IPS DF 19.7 (cell line): Measurements from ENCODE around the gene TOMT.
A peak's percentile ranks its signal among the peaks of the same experiment; 100 is the strongest.

Source experiments
- DNase-seq: peaks from one replicate; pipeline ENCODE4 v3.0.0-alpha.2; 2013; ENCODE audit warnings: low read depth, low spot score

TOMT gene

DNA sequence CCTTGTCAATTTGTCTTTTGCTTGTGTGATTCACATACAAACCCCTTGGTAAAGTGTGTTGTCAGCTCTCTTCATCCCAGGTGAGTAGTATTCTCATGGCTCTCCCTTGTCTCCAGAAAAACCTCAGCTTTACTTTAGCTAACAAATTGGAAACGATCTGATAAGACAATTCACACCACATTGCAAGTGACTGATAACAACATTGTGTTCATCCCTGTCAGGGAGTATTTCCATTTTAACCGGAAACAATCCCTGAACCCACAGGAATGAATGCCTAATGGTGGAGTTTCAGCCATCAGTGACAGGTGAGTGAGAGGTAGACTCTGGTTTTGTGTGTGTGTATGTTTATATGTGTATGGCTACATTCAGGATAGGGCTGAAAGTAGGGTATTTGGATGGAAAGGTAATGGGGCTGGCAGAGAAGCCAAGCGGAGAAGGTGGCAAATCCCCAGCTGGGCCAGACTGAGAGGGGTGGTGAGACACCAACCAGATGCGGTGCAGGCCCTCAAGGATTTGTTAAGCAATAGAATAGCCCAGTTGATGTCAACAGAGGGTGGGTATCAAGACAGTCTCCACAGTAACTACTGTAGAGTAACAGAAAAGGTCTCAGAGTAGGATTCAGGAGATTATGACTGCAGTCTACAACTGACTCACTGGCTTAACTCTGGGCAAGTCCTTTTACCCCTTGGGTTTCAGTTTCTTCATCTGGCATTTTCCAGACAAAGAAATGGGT, 17.5 kb upstream of the TOMT start:
- no peak for DNase-seq

DNA sequence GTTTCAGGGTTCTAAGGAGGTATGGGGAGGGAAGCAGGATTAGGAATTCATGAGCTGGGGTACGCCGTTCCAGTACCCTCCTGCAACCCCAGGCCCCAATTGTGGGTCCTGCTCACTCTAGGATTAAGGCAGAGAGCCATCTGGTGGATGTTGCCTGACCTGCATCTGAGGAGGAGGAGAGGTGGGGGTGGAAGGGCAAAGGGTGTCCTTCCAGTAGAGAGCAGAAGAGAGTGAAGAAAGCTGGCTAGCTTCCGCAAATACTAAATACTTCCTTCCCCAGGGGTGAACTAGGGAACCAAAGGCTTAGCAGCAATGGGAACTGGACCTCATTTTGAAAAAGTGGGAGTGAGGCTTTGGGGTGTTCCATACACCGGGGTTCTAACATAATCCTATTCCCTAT, 14.4 kb upstream of the TOMT start:
- DNase-seq = no peak

DNA sequence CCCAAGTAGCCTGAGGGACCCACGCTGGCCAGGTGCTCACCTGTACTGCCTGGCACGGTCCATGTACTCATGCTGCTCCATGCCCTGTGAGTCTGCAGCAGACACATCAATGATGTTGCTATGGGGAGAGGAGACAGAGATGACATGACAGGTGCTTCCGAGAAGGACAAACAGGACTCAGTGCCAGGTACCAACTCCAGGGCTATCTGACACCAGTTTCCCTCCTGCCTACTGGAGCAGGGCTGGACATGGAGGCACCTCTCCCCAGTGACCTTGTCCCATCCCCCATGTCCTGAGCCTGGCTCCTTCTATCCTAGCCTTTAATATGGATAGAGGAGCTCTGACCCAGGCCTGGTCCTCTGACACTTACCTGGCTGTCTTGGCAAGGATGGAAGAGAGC, 7.0 kb upstream of the TOMT start:
- DNase-seq = no peak

DNA sequence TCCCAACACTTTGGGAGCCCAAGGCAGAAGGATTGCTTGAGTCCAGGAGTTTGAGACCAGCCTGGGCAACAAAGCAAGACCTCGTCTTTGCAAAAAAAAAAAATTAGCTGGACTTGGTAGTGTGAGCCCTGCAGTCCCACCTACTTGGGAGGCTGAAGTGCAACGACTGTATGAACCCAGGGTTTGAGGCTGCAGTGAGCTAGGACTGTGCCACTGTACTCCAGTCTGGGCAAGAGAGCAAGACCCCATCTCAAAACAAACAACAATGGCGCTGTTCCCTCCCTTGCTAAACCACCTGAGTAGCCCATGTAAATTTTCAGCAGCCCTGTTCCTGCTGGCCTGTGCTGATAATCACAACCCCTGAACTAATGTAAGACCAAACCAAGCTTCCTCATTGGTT, 5.7 kb upstream of the TOMT start:
- DNase-seq = no peak

DNA sequence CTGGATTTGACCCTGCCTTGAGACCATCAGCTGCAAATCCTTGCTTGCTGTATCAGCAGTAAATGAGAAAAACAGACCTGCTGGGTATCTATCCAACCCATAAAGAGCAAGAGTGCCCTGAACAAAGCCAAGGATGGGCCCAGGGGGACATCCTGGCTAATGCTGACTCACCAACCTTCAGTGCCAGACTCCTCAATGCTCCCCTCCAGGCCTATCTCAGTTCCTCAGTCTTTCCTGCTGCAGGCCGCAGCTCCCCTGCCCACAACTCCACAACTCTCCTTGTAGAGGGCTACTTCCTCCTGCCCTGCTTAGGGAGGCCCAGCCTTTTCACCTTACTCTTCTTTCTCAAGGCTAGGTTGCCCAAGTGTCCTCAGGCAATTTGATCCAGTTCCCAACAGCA, 5.3 kb upstream of the TOMT start:
- no peak for DNase-seq

DNA sequence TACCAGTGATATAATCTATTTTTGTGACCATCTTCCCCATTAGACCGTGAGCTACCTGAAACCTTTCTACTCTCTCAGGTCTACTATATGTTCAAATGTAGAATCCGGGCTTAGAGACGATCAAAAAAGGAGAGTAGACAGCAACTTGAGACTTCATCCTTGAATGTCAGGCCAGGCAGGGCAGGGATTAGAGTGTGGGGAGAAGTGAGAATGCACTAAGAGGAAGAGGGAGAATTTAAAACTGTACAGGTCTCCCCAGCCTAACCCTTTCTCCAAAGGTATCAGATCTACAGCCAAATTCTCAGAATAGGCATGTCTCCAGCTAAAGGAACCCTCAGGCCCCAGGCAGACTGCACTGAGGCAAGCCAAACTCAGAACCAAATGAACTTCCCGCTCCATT, 3.6 kb upstream of the TOMT start:
- DNase-seq = no peak

DNA sequence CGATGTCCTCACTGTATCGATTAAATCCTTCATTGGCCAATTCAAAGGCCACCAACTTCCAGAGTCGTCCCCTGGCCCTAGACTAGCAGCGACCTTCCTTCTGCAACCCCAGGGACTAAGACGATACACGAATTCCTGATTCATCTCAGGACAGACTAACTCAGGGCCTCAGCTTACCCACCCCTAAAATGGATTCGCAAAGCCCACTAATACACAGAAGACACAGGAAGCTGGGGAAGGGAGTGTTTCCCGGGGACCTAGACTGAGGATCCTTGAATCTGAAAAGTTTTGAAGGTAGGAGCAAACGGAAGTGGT, 3.1 kb upstream of the TOMT start:
- DNase-seq = no peak

DNA sequence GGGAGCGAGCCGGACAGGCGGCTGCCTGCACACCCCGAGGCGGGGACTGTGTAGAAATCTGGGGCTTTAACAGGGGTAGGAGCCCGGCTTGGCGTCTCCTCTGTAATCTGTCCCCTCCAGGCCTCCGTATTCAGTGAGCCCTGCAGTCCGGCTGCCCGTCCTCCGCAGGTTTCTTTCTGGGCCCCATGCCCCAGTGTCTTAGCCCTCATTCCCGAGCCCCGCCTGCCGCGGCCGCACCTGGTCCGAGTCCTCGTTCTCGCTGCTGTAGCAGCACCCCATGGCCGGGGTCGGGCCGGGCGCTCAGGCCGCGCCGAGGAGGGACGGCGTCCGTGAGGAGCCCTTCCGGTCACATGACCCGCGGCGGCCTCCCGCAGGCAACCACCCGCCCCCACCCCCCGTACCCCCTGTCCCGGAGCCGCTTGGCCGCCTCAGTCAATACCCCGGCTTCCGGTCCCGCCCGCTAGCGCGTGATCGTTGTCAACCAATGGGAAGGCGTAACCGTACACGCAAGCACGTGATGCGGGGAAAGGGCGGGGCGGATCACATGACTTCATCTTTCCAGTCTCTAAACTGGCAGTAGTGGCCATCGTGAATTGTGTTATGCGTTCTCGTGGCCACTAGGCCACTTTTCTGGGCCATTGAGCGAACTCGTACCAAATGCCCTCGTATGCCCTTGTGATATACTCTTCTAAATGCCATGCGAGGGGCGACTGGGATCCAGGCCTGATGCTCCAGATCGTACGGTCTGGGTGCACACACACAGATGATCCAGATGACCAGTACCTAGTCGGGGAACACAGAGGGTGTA, 2.6 kb upstream of the TOMT start, which contains the start of gene LAMTOR1:
Gene LAMTOR1 (minus strand): TSS at position 352 of the 808 bp plus-strand sequence. CDS start 73 bp downstream, at position 279.
- DNase-seq = peak; percentile 96

DNA sequence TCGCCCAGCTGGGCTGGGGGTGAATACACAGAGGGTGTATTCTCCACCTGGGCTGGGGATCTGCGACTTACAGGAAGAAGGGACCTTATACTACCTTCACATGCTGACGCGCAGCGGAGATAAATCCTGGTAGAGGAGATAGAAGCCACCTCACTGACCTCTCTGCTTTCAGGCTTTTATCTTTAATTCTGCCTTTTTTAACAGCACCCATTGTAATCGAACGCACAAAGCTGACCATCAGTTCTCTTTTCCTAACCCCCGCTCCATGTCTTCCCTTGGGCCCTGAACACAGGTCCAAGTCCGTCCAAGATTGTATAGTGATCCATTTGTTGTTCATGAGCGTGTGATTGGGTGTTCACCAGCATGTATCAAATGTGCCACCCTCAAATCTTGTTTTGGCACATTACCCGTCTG, 2.0 kb upstream of the TOMT start:
- no peak for DNase-seq

DNA sequence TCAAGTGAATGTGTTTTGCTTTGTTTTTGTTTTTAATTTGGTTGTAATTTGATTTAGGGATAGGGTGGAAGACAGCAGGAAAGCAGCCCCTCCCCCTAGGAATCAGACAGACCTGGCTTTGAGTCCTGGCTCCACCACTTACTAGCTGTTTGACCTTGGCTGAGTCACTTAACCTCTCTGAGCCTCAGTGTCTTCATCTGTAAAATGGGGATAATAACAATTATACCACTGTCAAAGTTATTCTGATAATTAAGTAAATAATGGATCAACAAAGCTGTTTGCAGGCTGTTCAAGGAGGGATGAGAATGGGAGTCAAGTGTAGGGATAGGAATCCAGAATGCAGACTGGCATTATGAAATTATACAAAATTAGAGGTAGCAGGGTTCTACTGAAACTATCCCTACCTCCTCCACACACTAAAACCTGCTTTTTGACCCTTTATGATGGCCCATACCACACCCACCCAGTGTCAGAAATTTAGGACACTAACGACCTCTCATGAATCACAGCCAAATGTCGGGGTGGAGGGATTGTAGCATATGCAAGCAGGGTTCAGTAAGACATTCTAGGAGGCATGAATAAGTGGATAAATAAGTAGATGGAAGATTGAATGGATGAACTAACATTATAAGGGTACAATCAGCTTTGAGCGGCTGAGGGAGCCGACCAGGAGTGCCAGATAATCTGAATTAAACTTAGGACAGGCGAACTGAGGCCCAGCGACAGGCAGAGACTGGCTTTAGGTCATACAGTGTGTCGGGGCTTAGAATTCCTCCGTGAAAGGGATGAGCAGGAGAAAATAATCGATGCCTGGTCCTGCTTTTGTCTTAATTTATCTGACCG, 5.8 kb downstream of the TOMT start:
- DNase-seq = no peak

DNA sequence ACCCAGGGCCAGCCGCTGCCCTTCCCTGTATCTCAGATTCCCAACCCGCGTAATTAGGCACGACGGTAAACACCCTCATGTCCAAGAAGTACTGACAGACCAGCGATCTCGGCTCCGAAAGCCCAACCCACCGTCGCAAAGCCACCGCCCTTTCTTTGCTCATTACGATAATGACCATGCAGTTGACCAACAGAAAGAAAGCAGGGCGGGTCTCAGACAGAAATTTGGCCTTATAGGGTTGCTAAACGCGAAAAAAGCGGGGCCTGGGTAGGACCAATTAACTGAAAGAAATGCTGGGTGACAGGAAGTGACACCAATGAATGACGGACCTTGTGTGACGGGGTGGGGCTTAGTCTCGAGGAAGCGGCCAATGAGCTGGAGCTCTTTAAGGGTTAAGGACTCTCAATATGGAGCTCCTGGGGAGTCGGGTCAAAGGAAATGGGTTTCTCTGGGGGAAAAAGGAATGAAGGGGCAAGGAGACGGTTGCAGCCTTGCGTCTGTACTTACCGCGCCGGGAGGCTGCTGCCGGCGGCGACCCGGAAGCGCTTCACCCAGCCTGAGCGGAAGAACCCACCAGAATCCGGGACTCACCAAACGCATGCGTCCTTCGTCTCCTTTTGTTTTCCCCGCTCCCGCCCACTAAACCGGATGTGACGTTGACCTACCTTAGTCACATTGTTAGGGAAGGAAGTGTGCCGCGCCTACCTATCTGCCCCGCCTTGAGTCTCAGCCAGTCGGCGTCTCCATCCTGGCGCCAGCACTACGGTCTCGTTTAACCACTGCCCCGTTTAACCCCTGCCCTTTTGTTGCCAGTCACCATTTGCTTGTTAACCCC, 6.6 kb downstream of the TOMT start, which contains the start of gene ANAPC15:
Gene ANAPC15 (minus strand): TSS at position 553 of the 835 bp plus-strand sequence. CDS start 1,419 bp downstream, outside the sequence.
- DNase-seq = peak; percentile 98

DNA sequence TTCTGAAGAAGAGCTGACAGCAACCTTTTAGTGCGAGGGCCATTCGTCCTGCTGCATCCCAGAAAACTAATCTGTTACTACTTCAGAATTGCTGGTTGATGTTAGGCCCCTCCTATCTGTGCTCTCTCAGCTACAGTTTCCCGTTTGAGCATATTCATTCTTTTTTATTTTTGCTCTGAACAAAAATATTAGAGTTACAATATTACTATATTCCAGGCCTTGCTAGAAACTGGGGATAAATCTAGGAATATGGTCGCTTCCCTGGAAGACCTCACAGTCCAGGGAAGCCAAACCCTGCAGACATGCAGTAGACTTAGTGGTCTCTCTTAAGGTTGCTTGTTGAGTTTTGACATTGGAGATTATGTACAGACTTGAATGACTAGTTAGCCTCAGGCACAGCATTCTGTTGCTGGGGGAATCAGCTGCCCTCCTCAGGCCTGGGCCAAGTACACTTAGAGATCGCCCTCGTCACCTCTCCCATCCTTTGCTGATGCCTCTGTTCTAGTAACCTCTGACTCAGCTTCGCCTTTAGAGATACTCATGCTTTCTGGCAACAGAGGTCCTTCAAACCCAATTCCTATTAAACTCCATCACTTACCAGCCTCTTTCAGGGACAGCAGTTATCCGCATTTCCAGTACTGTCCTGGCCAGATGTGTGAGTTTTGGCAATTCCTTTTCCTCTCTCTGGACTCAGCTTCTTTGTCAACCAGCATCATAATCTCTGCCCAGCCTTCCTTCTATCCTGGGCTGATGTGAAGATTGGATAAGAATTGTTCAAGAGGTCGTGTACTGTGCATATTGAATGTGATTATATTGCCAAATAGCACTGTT, 7.5 kb downstream of the TOMT start:
- no peak for DNase-seq

DNA sequence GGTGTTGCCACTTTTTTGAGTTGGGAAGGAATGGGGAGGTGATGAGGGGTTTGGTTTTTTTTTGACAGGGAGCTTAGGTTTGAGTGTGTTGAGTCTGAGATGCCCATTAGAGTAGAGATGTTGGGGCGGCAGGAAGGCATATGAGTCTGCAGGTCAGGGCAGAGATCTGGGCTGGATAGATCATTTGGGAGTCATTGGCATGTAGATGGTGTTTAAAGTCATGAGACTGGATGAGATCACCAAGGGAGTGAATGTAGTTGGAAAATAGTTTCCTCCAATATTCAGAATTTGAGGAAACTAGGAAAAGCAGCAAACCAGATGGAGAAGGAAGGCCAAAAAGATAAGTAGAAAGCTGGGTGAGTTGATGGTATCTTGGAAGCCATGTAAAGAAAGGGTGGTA, 8.8 kb downstream of the TOMT start:
- no peak for DNase-seq

DNA sequence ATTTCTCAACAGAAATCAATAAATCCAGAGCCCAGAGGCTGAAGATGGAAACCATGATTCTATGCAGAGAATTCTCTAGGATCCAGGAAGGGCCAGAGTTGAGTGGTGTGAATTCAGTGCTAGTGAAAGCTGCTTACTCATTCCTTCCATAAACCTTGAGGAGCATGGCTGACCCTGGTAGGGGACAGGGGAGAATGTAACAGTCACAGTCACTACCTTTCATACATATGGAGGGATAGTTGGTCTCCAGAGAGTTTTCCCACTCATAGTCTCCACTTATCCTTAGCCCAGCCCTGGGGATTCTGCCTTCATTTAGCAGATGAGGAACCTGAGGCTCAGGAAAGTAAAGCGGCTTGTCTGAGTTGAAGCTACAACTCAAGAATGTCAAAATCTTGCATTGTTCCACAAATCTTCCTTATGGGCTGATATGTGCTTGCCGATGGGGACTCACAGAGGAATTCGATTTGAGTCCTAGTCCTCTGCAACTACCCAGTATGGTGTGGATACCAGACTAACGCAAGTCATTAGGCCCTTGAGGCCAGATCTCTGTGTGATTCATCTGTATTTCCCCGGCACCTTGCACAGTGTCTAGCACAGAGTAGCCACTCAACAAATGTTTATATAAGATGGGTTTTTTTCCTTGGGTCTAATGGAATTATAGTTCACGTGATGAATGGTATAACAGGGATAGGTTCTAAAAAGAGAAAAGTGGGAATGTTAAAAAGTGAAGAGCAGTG, 10.5 kb downstream of the TOMT start:
- no peak for DNase-seq

DNA sequence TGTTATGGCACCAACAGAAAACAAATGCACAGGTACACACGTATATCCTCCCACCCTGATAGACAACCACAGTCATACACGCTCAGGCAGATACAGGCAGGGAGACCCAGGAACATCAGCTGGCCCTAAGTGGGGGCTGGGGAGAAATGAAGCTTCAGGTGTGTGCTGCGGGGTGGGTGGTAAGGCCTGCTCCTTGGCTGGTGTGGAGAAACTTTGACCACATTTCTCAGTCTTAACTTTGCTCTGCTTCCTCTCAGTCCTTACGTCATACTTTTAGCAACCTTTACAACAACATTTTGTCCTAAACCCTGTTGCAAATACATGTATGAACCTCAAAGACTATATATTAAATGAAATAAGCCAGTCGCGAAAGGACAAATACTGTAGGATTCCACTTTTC, 13.5 kb downstream of the TOMT start:
- no peak for DNase-seq

DNA sequence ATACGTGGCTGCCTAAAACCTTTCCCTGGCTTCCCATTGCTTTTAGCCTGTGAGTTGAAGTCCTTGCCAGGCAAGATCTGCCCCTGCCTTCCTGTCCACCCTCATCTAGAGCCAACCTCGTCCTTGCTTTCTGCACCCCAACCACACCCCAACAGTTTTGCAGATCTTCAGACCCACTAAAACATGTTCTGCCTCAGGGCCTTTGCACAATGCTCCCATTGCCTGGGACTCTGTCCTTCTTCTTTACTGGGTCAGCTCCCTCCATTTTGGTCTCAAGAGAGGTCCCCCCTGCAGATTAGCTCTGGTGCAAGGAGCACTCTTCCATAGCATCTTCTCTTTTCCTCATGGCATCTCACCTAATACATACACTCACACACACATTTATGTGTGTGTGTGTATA, 15.2 kb downstream of the TOMT start:
- no peak for DNase-seq

DNA sequence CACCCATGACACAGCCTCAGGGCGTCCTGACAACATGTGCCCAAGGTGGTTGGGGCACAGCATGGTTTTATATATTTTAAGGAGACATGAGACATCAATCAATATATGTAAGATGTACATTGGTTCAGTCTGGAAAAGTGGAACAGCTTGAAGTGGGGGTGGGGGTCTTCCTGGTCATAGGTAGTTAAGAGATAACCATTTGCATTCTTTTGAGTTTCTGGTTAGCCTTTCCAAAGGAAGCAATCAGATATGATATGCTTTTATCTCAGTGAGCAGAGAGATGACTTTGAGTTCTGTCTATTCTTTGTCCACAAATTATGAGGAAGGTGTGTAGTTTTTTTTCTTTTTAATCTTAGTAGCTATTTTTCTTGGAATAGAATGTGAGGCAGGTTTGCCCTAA, 16.9 kb downstream of the TOMT start:
- no peak for DNase-seq

DNA sequence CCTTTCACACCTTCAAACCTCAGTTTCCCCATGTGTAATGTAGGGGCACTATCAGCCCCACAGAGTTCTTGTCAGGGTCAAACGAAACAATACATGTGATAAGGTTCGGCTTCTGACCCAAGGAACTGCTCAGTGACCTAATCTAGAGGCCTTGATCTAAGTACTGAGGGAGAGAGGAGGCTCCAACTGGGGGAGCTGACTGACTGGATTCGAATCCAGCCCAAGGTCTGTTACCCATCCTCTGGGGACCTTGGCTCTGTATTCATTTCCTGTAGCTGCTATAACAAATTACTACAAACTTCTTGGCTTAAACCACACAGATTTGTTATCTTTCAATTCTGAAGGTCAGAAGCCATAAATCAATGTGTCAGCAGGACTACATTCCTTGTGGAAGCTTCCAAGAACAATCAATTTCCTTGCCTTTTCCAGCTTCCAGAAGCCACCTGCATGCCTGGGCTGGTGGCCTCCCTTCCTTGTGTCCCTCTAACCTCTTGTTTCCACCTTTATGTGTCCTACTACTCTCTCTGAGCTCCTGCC, 17.5 kb downstream of the TOMT start:
- no peak for DNase-seq

DNA sequence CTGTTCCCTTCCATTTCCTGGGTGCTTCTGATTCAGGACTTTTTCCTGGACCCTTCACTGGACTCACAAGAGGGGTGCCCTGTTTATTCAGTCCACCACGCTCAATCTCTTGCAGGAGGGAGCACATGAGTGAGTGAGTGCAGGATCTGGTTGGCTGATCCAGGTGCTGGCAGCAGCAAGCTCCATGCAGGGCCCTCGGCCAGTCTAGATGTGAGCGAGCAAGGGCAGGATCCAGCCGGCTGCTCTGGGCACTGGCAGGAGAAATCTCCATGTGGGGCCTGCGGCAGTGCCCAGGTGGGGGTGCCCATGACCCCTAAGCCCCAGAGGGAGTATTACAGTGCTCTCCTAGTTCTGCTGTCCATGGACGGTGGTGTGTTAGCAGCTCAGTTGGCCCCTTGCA, 18.3 kb downstream of the TOMT start:
- no peak for DNase-seq
